HFFc6 (cell line): ENCODE results near the gene IL36A. TPM values are rescaled to one million over a fixed set of nuclear protein-coding genes. Genes with fewer than 3 reads are reported as not detected.

Experiments used
- DNase-seq: peaks from one replicate; pipeline ENCODE4 v3.0.0-alpha.2; 2018
- H3K27ac Mint-ChIP-seq: 2 replicates; pipeline ENCODE4 v1.8.0; 2020; ENCODE audit warnings: mild to moderate bottlenecking, mixed read lengths
- H3K27me3 Mint-ChIP-seq: 2 replicates; pipeline ENCODE4 v1.8.0; 2021; ENCODE audit warnings: mild to moderate bottlenecking, moderate library complexity, mixed read lengths; ENCODE audit not compliant: insufficient read depth
- H3K36me3 Mint-ChIP-seq: 2 replicates; pipeline ENCODE4 v1.8.0; 2021; ENCODE audit warnings: low read depth, mixed read lengths
- H3K4me1 Mint-ChIP-seq: 2 replicates; pipeline ENCODE4 v1.8.0; 2020; ENCODE audit warnings: low read depth, mixed read lengths
- H3K4me3 Mint-ChIP-seq: 2 replicates; pipeline ENCODE4 v1.8.0; 2020; ENCODE audit warnings: mild to moderate bottlenecking, moderate library complexity, mixed read lengths
- H3K9me3 Mint-ChIP-seq: 2 replicates; pipeline ENCODE4 v1.8.0; 2020; ENCODE audit warnings: mild to moderate bottlenecking, mixed read lengths
- CTCF ChIP-seq: fragments of 200-600 bp; sonication (generic); IDR thresholded peaks from 2 replicates; pipeline ENCODE4 v1.5.0; 2021; ENCODE audit warnings: antibody characterized with exemption, mild to moderate bottlenecking
- total RNA-seq, 6 experiments: library from RNA; stranded (reverse); fragmentation: NEBNext Ultra II Directional; extraction: Animal tissue kit (Norgen Biotek cat#: 25700); gene quantifications; 2 replicates in 1 of 6; 3 replicates in 5 of 6; pipeline ENCODE4 v1.2.3, GENCODE V29; 2021

Gene IL36A
- total RNA-seq, 6 experiments from 2014 or later: not detected

GRCh38 chr2:113024764-113025163 is 19.5 kb downstream of the IL36A start:
- no peaks in the 10 kb centered on the region for H3K4me1 Mint-ChIP-seq
- peaks cover 45% of the 10 kb centered on the region for H3K27me3 Mint-ChIP-seq
- H3K27ac Mint-ChIP-seq: no peak overlapping the region
- no peak for DNase-seq
- no peak overlapping the region for H3K4me3 Mint-ChIP-seq
- no peak for TF ChIP-seq CTCF
- H3K9me3 Mint-ChIP-seq: no peaks in the 10 kb centered on the region
- no peaks in the 10 kb centered on the region for H3K36me3 Mint-ChIP-seq

DNA sequence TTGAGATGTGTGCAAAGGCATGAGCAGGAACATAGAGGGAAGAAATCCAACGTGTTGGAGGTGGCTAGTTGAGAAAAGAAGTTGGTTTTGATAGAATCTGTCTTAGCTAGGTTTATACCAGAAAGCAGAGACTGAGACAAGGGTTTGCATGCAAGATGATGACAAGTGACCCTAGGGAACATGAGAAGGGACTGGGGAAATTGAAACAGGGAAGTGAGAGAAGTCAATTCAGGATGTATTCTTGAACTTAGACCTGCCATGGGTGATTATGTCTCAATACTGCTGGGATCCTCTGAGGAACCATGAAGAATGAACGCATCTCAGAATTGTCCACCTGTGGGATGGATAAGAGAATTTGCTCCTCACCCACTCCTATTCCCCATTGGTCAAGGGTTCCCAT is 20.5 kb downstream of the IL36A start:
- peaks cover 50% of the 10 kb centered on the region for H3K27me3 Mint-ChIP-seq
- H3K9me3 Mint-ChIP-seq: no peaks in the 10 kb centered on the region
- no peak overlapping the region for H3K27ac Mint-ChIP-seq
- DNase-seq: no peak
- no peak for TF ChIP-seq CTCF
- H3K4me1 Mint-ChIP-seq: no peaks in the 10 kb centered on the region
- no peaks in the 10 kb centered on the region for H3K36me3 Mint-ChIP-seq
- no peak overlapping the region for H3K4me3 Mint-ChIP-seq

- H3K9me3 Mint-ChIP-seq: no peaks in the 10 kb centered on the region
- no peak overlapping the region for H3K27ac Mint-ChIP-seq
- DNase-seq: no peak
- no peak overlapping the region for H3K4me3 Mint-ChIP-seq
- no peaks in the 10 kb centered on the region for H3K36me3 Mint-ChIP-seq
- no peaks in the 10 kb centered on the region for H3K4me1 Mint-ChIP-seq
- TF ChIP-seq CTCF: no peak
- H3K27me3 Mint-ChIP-seq: peaks cover 50% of the 10 kb centered on the region
Measured at GRCh38 chr2:113027691-113028090, 22.4 kb downstream of the IL36A start.

DNA sequence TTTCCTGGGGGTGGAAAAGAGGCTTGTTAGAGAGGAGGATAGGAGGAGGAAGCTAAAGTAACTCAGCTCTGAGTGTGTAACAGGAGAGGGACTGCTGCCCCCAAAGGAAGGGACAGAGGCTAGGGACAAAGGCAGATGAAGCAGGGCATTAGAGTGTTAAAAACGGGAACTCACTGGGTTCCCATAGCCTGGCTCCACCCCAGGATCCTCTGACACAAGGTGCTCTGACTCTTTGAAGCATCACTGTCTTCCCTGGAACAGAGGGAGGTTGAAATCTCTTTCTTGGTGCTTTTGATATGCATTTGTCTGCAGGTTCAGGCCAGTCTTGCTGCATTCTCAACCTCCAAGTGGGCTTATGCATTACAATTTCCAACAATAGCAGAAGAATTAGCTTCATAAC is 22.9 kb downstream of the IL36A start:
- no peaks in the 10 kb centered on the region for H3K9me3 Mint-ChIP-seq
- H3K4me3 Mint-ChIP-seq: no peak overlapping the region
- peaks cover 46% of the 10 kb centered on the region for H3K27me3 Mint-ChIP-seq
- H3K27ac Mint-ChIP-seq: no peak overlapping the region
- no peak for DNase-seq
- TF ChIP-seq CTCF: no peak
- H3K4me1 Mint-ChIP-seq: no peaks in the 10 kb centered on the region
- H3K36me3 Mint-ChIP-seq: no peaks in the 10 kb centered on the region

GRCh38 chr2:113032737-113033136 is 27.5 kb downstream of the IL36A start:
- Mint-ChIP-seq H3K27ac (no peak overlapping the region), H3K4me1 (no peaks in the 10 kb centered on the region), H3K36me3 (no peaks in the 10 kb centered on the region), H3K9me3 (no peaks in the 10 kb centered on the region), H3K27me3 (peaks cover 50% of the 10 kb centered on the region), H3K4me3 (no peak overlapping the region)
- DNase-seq: no peak
- no peak for TF ChIP-seq CTCF

DNA sequence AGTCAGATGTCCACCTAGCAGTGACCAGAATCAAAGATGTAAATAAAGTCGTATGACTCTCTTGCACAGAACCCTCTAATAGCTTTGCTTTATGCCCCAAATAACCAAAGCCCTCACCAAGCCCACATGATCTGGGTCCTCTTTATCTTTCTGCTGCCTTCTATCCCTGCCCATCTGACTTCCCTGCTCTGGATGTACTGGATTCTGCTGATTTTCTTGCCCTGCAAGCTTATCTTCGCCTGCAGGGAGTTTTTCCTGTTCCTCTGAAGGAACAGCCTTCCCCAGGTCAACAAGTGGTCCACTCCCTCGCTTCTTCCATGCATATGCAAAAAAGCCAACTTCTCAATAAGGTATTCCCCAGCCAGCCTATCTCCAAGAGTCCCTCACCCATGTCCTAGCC is 28.8 kb downstream of the IL36A start:
- Mint-ChIP-seq H3K9me3 (no peaks in the 10 kb centered on the region), H3K27me3 (peaks cover 50% of the 10 kb centered on the region), H3K27ac (no peak overlapping the region), H3K4me3 (no peak overlapping the region), H3K36me3 (no peaks in the 10 kb centered on the region), H3K4me1 (no peaks in the 10 kb centered on the region)
- no peak for TF ChIP-seq CTCF
- no peak for DNase-seq
